Inferior parietal cortex (tissue), 1 donor: Measurements from ENCODE around the gene SEMA6C.
"Not testable (repeated sequence)": the region's sequence is repeated elsewhere in the genome, so short reads cannot be mapped to it uniquely, and the experiment has no call there.

Source experiments
- DNase-seq: peaks from one replicate; pipeline ENCODE4 v3.0.0-alpha.2; 2016; ENCODE audit errors: extremely low spot score

Gene SEMA6C

GRCh38 chr1:151146412-151147131, at the start of gene SEMA6C:
Gene SEMA6C (minus strand): TSS chr1:151146631. CDS start chr1:151142621, 4,010 bp downstream.
- DNase-seq = peak; percentile 94

- DNase-seq = not testable (repeated sequence)
Observed at GRCh38 chr1:151194894-151195594, 48.6 kb upstream of the SEMA6C start.

- no peak for DNase-seq
Observed at GRCh38 chr1:151193856-151194255, 47.4 kb upstream of the SEMA6C start.

DNA sequence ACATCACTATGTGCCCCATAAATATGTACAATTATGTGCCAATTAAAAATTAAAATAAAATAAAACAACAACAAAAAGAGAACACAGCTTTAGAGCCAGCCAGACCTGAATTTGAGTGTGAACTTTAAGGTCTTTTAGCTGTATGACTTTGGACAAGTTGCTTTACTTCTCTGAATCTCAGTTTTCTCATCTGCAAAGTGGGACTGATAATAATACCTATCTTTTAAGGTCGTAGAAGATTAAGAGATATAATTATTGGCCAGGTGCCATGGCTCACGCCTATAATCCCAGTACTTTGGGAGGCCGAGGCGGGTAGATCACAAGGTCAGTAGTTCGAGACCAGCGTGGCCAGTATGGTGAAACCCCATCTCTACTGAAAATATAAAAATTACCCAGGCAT, 46.9 kb upstream of the SEMA6C start:
- no peak for DNase-seq

DNA sequence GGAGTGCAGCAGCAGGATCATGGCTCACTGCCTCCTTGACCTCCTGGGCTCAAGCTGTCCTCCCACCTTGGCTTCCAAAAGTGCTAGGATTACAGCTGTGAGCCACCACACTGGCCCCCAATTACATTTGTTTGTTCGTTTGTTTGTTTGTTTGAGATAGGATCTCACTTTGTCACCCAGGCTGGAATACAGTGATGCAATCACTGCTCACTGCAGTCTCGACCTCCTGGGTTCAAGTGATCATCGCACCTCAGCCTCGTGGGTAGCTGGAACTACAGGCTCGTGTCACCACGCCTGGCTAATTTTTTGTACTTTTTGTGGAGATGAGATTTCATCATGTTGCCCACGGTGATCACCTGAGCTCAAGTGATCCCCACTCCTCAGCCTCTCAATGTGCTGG, 45.6 kb upstream of the SEMA6C start:
- DNase-seq = no peak

DNA sequence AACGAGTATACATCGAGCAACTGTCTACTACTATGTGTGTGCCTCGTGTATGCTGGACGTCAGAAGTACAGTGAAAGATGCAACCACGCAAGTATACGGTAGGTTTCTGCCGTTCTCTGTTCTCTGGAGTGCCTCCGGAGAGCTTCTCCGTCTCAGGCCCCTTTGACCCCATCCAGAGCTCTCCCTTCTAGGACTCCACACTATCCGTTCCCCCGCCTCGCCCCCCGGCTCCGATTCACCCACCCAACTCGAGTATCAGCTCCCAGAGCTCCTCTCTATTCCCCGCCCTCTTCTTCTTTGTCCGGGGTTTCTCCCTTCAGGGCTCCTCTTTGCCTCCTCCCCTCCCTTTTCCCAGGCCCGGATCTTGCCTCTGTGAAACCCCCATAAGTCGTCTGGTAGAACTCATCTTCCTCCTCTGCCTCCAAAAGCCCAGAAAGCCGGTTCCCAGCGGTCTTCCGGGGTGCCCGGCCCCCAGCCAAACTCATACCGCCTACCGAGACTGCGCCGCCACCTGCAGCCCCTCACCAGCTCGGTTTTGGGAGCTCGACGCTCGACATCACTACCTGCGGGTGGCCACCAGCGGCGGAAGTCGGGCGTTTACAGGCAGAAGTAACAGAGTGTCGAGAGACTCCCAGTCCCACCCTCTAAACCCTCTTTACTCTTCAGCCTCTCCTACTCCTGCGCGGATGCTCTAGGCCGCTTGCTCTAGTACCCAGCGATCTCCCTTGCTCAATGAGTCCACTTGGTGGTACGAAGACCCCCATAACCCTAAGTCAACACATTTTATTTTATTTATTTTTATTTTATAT, 43.4 kb upstream of the SEMA6C start, which contains the start of gene VPS72:
TSS of gene VPS72 (minus strand) at position 561 of the 809 bp plus-strand sequence. CDS start at position 485, 76 bp downstream.
- DNase-seq = peak; percentile 89

DNA sequence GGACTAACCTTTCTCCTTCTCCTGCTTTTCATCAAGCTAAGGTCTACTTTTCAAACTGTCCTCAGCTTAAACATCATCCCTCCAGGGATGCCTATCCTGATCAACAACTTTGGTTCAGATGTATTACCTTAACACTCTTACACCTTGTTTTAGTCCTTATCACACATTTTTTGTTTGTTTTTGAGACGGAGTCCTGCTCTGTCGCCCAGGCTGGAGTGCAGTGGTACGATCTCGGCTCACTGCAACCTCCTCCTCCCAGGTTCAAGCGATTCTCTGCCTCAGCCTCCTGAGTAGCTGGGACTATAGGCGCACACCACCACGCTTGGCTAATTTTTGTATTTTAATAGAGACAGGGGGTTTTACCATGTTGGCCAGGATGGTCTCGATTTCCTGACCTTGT, 42.2 kb upstream of the SEMA6C start:
- DNase-seq = not testable (repeated sequence)

GRCh38 chr1:151187205-151187604, 40.8 kb upstream of the SEMA6C start:
- no peak for DNase-seq

DNA sequence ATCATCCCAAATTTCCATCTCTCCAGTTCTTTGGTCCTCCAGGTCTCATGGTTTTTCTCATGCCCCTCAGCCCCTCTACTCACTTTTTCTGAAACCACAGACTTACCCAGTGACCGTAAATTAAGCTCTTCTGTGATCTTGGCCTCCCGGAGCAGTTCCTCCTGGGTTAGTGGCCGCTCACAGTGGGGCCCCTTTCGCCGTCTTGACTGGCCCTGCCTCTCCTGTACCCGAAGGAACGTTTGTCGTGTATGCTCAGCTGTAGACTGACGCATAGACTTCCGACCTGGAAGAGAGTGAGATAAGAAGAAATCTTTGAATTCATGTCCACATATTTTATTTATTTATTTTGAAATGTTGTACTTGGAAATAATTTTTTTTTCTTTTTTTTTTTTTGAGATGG, 37.8 kb upstream of the SEMA6C start:
- no peak for DNase-seq

DNA sequence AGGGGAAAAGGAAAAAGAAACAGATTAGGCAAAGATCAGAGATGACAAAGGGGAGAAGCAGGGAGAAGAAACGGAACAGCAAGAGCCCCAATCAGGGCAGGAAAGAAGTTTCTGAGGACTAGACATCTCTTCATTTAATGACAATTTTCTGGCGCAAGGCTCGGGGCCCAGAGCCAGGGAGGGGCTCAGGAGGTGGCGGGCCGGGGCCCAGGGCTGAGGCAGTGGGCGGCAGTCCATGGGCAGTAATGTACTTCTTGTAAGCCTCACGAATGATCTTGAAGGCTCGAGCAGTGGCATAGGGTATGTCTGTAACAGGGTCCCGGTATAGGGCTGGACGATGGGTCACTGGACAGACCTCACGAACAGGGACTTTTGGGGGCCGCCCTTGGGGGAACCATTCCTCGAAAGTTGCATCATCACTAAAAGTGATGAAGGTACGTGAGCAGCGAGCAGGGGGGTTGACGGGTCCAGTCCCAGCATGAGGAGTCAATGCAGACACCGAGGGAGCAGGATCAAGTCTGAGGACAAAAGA, 30.1 kb upstream of the SEMA6C start:
- no peak for DNase-seq

DNA sequence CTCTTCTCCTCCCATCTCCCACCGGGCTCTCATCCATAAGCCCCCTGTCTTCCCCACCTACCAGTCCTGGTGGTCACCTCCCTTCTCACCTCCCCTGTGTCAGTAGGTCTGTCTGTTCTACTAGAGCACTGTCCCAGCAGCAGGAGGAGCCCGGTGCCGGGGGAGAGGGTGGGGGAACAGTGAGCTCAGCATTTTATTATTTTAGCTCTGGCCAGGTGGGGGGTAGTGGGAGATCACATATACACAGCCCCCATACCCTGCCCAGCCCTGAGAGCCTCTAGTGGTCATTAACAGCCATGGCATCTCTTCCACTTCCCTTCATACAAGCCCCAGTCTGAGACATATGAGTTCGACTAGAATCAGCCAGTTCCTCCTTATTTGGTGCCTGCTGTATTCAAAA, 29.4 kb upstream of the SEMA6C start, which contains the start of gene TMOD4:
TSS of gene TMOD4 (minus strand) at position 119 of the 400 bp plus-strand sequence. CDS start 1,106 bp downstream, outside the sequence.
- DNase-seq = no peak

GRCh38 chr1:151175041-151175741, 28.8 kb upstream of the SEMA6C start:
- peak; percentile 67 for DNase-seq

GRCh38 chr1:151171190-151171589, 24.8 kb upstream of the SEMA6C start:
- no peak for DNase-seq

- no peak for DNase-seq
Observed at GRCh38 chr1:151167116-151167515, 20.7 kb upstream of the SEMA6C start.

DNA sequence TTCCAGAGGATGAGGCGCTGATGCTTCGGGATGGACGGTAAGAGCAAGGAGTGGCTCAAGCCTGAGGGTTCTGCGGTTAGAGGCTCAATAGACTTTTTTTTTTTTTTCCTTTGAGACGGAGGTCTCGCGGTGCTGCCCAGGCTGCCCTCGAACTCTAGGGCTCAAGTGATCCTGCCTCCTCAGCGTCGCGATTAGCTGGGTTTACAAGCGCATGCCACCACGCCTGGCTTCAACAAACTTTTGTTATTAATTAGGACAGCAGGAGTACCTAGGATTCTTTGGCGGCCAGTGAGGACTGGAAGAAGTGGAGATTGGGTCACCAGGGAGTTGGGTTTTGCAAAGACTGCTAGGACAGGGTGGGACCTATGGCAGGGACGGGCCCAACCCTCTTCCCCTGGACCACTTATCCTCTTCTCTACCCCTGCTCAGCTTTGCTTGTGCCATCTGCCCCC, 20.1 kb upstream of the SEMA6C start:
- DNase-seq = no peak

DNA sequence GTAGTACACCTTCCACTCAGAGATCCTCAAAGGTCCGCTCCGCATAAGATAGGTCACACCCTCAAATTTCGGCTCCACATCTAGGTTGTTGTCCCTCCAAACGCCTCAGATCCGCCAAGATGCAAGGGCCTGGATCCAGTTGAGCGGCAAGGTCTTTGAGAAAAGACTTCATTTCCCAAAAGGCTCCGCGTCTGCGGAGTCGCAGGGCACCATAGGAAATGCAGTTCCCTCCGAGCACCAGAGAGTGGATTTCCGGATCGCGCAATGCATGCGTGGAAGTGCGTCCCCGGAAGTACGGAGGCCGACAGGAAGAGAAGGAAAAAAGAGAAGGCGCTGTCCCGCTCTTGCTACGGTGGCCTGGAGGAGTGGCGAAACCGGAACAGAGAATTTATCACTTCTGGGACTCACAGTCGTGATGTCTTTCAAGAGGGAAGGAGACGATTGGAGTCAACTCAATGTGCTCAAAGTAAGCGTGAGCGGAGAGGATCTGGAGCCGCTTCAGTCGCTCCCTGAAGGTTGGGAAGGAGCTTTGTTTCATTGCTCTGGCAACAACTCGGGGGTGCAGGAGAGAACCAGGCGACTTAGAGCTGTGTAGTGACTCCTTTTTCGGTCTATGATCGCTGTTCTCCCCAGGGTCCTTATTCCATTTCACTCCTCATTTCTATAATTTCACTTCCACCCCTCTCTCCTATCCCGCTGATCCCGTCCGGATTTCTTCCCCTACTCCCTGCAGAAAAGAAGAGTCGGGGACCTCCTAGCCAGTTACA, 19.5 kb upstream of the SEMA6C start, which contains the start of the genes LYSMD1 and SCNM1:
TSS of gene LYSMD1 (minus strand) at position 165 of the 767 bp plus-strand sequence. CDS start 644 bp downstream, outside the sequence.
TSS of gene SCNM1 (plus strand) at position 407 of the 767 bp plus-strand sequence. CDS start at position 416, 9 bp downstream.
- peak; percentile 100 for DNase-seq

- DNase-seq = peak; percentile 42
Observed at GRCh38 chr1:151165281-151165737, 18.9 kb upstream of the SEMA6C start.

DNA sequence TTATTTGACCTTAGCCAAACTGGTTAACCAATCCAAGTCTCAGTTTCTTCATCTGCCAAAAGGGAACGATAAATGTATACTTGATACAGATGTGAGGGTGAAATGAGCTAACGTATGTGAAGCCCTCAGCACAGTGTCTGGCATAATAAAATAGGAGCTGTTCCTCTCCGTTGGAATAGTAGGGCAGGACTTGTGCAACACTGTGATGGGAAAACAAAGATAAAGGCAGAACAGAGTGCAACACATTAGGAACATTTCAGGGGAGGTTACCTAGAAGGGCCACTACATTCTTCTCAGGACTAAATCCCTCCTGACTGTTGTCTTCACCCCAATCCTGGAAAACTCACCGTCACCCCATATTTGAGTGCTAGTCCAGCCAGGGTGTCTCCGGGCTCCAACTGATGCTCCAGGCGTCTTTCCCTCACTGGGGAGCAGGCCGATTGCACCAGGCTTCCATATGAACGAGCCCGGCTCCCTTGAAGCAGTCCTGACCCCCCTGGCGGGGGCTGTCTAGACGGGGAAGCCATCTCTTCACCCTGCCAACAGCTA, 18.4 kb upstream of the SEMA6C start:
- DNase-seq = no peak

DNA sequence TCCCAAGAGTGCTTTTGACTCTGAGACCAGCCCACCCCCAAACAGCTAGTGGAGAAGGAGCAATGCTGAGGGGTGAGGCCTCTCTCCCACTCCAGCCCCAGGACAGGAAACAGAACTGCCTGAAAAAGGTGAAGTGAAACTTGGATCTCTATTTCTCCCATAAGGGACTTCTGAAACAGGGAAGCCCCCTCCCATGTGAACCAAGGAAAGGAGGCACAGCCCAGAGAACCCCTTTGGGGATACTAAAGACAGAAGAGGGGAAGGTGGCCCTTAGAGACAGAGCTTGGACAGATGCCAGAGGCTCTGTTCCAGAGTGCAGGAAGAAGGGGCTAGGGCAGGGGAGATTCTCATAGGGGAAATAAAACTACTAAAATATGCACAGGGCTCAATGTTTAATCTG, 12.9 kb upstream of the SEMA6C start:
- DNase-seq = no peak
